Natural killer cell (primary cell): ENCODE results near the gene DLD. TPM values are rescaled to one million over a fixed set of nuclear protein-coding genes. Genes with fewer than 3 reads are reported as not detected.

Experiments used
- ATAC-seq, 3 donors: fragments of 150-1000 bp in 2 of 3; fragments of 200-7000 bp in 1 of 3; cut with Tn5 transposase; 1 replicate in 1 of 3; 2 replicates in 2 of 3; pipeline ENCODE4 v1.10.0; 2021; ENCODE audit warnings: mild to moderate bottlenecking in 2 of 3, moderate library complexity in 2 of 3
- DNase-seq, 2 donors: peaks; one replicate each; pipeline versions ENCODE4 v3.0.0 to v3.0.0-alpha.2; 2013 to 2021; ENCODE audit warnings: mixed read lengths in 1 of 2
- H3K27ac ChIP-seq: one replicate; pipeline ENCODE4 v1.5.1; 2013; ENCODE audit warnings: mild to moderate bottlenecking, low read length
- H3K27me3 ChIP-seq: one replicate; pipeline ENCODE4 v1.6.1; 2013; ENCODE audit warnings: low read length; ENCODE audit not compliant: control insufficient read depth, insufficient read depth
- H3K36me3 ChIP-seq: one replicate; pipeline ENCODE4 v1.6.1; 2013; ENCODE audit warnings: low read length; ENCODE audit not compliant: control insufficient read depth, insufficient read depth
- H3K4me1 ChIP-seq: one replicate; pipeline ENCODE4 v1.6.1; 2013; ENCODE audit warnings: low read length; ENCODE audit not compliant: control insufficient read depth, insufficient read depth
- H3K4me3 ChIP-seq: one replicate; pipeline ENCODE4 v1.5.1; 2013; ENCODE audit warnings: low read length
- H3K9me3 ChIP-seq: one replicate; pipeline ENCODE4 v1.6.1; 2013; ENCODE audit warnings: low read length; ENCODE audit not compliant: control insufficient read depth, insufficient read depth
- H3K27ac Mint-ChIP-seq, 2 donors: one replicate each; pipeline ENCODE4 v1.8.0; 2022; ENCODE audit warnings: mild to moderate bottlenecking in 2 of 2, mixed read lengths in 2 of 2, moderate library complexity in 1 of 2
- H3K27me3 Mint-ChIP-seq, 2 donors: one replicate each; pipeline ENCODE4 v1.8.0; 2022; ENCODE audit warnings: low read depth in 2 of 2, mixed read lengths in 2 of 2
- H3K36me3 Mint-ChIP-seq: one replicate; pipeline ENCODE4 v1.8.0; 2022; ENCODE audit warnings: mixed read lengths
- H3K4me1 Mint-ChIP-seq, 2 donors: one replicate each; pipeline ENCODE4 v1.8.0; 2022; ENCODE audit warnings: mixed read lengths in 2 of 2
- H3K4me3 Mint-ChIP-seq: one replicate; pipeline ENCODE4 v1.8.0; 2022; ENCODE audit warnings: mild to moderate bottlenecking, moderate library complexity, mixed read lengths
- H3K9me3 Mint-ChIP-seq, 2 donors: one replicate each; pipeline ENCODE4 v1.8.0; 2022; ENCODE audit warnings: mixed read lengths in 2 of 2
- WGBS: methylation state at CpG from one replicate; pipeline ENCODE4 v1.1.7; 2013; ENCODE audit warnings: missing lambda C conversion rate; ENCODE audit not compliant: insufficient coverage; 5-methylcytosine and 5-hydroxymethylcytosine counted together
- intact Hi-C: fragments of 100-400 bp; cut with micrococcal nuclease; formaldehyde crosslinking; loops from one replicate; pipeline ENCODE4 v1.14.2; 2022
- total RNA-seq, 4 donors: library from RNA; stranded (reverse); fragments of 120-200 nt in 1 of 4; gene quantifications; one replicate each; pipeline versions ENCODE4 v1.2.3 to v1.2.4, GENCODE V29; 2013 to 2022
- TF ChIP-seq, protein P1 (sequence below): fragments of 200-600 bp; IDR thresholded peaks from one replicate; pipeline ENCODE4 v1.8.0; 2022; ENCODE audit warnings: antibody characterized with exemption

The DLD gene
- total RNA-seq, 3 donors from 2014 or later (not counting 1 experiment from before 2014, with no cell fraction given) = 72.2 to 81.4 (median 80.9) TPM

- Mint-ChIP-seq H3K27ac (no peak overlapping the region), H3K4me3 (no peak overlapping the region), H3K4me1 (peaks cover 9 to 17% of the 10 kb centered on the region in 2 donors), H3K27me3 (no peaks in the 10 kb centered on the region), H3K9me3 (no peaks in the 10 kb centered on the region), H3K36me3 (no peaks in the 10 kb centered on the region)
- Histone ChIP-seq H3K27me3 (no peaks in the 10 kb centered on the region), H3K9me3 (no peaks in the 10 kb centered on the region), H3K27ac (no peak overlapping the region), H3K4me1 (peaks cover 7% of the 10 kb centered on the region), H3K36me3 (no peaks in the 10 kb centered on the region), H3K4me3 (no peak overlapping the region)
- no CpG with 5 or more reads among the region's 3 CpGs for WGBS
- ATAC-seq (no peak), DNase-seq (no peak)
- intact Hi-C loops = no loop called here
- TF ChIP-seq, protein P1, sequence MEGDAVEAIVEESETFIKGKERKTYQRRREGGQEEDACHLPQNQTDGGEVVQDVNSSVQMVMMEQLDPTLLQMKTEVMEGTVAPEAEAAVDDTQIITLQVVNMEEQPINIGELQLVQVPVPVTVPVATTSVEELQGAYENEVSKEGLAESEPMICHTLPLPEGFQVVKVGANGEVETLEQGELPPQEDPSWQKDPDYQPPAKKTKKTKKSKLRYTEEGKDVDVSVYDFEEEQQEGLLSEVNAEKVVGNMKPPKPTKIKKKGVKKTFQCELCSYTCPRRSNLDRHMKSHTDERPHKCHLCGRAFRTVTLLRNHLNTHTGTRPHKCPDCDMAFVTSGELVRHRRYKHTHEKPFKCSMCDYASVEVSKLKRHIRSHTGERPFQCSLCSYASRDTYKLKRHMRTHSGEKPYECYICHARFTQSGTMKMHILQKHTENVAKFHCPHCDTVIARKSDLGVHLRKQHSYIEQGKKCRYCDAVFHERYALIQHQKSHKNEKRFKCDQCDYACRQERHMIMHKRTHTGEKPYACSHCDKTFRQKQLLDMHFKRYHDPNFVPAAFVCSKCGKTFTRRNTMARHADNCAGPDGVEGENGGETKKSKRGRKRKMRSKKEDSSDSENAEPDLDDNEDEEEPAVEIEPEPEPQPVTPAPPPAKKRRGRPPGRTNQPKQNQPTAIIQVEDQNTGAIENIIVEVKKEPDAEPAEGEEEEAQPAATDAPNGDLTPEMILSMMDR = no peak
These were observed 23.0 kb upstream of the DLD start for GRCh38 chr7:107867858-107868466.

GRCh38 chr7:107870427-107871000, 20.5 kb upstream of the DLD start:
- peaks cover 6% of the 10 kb centered on the region for H3K4me1 ChIP-seq
- 85% methylated on average over 5 of the region's 5 CpGs for WGBS
- H3K4me1 Mint-ChIP-seq = peaks cover 9 to 13% of the 10 kb centered on the region in 2 donors
- ATAC-seq (no peak), DNase-seq (no peak)
- H3K27me3 ChIP-seq = no peaks in the 10 kb centered on the region
- no peaks in the 10 kb centered on the region for H3K36me3 Mint-ChIP-seq
- H3K4me3 ChIP-seq = no peak overlapping the region
- no peaks in the 10 kb centered on the region for H3K27me3 Mint-ChIP-seq
- TF ChIP-seq, protein P1 = no peak
- H3K27ac Mint-ChIP-seq = no peak overlapping the region
- H3K27ac ChIP-seq = no peak overlapping the region
- no peaks in the 10 kb centered on the region for H3K9me3 Mint-ChIP-seq
- no peaks in the 10 kb centered on the region for H3K9me3 ChIP-seq
- no peak overlapping the region for H3K4me3 Mint-ChIP-seq
- intact Hi-C loops = loop anchor here (10.0 kb wide), 1 partner anchor 1076 kb away; no protein-coding TSS in a partner anchor
- no peaks in the 10 kb centered on the region for H3K36me3 ChIP-seq

- ATAC-seq = no peak
- Mint-ChIP-seq H3K9me3 (no peaks in the 10 kb centered on the region), H3K4me1 (peaks cover 0 to 4% of the 10 kb centered on the region in 2 donors), H3K27ac (no peak overlapping the region), H3K27me3 (peaks cover 2 to 8% of the 10 kb centered on the region in 2 donors), H3K36me3 (no peaks in the 10 kb centered on the region), H3K4me3 (no peak overlapping the region)
- H3K36me3 ChIP-seq = no peaks in the 10 kb centered on the region
- 92% methylated on average over 2 of the region's 2 CpGs for WGBS
- H3K27me3 ChIP-seq = no peaks in the 10 kb centered on the region
- TF ChIP-seq, protein P1 = no peak
- no peak overlapping the region for H3K4me3 ChIP-seq
- intact Hi-C loops = loop anchor here (1.0 to 10.0 kb wide), 4 partner anchors 131 to 1079 kb away; no protein-coding TSS in a partner anchor
- no peak overlapping the region for H3K27ac ChIP-seq
- no peaks in the 10 kb centered on the region for H3K4me1 ChIP-seq
- H3K9me3 ChIP-seq = no peaks in the 10 kb centered on the region
- DNase-seq = no peak
These were observed 16.9 kb upstream of the DLD start for GRCh38 chr7:107874111-107874510.
